GM23248 (cell line): Measurements from ENCODE around the gene HOXA5.

Experiments used
- EZH2 ChIP-seq: fragments of 200-600 bp; sonication (generic); IDR thresholded peaks from 2 replicates; pipeline ENCODE4 v1.6.1; 2018; ENCODE audit warnings: antibody characterized with exemption, mild to moderate bottlenecking; ENCODE audit not compliant: insufficient read depth, poor library complexity, severe bottlenecking
- EZH2phosphoT487 ChIP-seq: fragments of 200-600 bp; sonication (generic); IDR thresholded peaks from 2 replicates; pipeline ENCODE4 v1.6.1; 2018; ENCODE audit warnings: antibody characterized with exemption, moderate library complexity, mild to moderate bottlenecking, low read depth; ENCODE audit not compliant: insufficient read depth

DNA sequence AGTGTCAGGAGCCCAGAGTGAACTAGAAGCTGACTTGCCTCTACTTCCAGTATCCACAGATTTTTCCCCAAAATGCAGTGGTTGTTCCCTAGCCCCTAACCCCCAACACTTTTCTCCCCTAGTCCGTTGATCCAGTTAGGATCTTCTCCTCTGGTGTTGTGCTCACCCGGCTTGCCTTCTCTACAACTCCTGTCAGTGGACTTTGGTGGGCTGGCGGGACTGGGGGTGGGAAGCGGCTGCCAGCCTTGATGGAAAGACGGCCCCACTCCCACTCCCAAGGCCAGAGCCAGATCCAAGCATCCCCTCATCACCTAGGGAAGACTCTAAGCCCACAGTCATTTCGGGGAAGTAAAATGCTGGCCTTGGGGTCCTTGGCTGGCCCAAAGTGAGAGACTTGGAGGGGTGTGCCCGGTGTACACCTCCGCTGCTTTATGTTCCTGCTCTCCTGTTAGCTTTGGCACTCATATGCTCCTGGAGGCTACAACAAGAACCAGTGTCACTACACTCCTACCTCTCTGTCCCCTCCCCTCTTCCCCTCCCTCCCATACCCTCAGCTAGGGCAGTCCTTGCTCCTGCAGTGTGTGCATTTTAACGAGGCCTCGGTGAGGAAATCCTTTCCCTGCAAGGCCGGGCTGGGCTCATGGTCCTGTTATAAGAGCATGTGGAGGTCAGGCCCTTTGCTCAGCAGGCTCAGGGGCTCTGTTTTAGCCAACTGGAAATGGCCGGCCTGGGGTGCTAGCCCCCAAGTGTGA lies 31.6 kb upstream of the HOXA5 start:
- TF ChIP-seq EZH2phosphoT487 (no peak), EZH2 (no peak)
